Right lobe of liver (tissue), 6 donors: ENCODE measurements around the gene CCL14. TPM values are rescaled to one million over a fixed set of nuclear protein-coding genes. Genes with fewer than 3 reads are reported as not detected.

Experiments used
- ATAC-seq, 4 donors: fragments of 200-7000 bp; cut with Tn5 transposase; one replicate each; pipeline ENCODE4 v1.9.1; 2020; ENCODE audit warnings: mild to moderate bottlenecking in 4 of 4, moderate library complexity in 4 of 4
- DNase-seq, 3 donors: peaks; one replicate each; pipeline ENCODE4 v3.0.0-alpha.2; 2020
- H3K27ac ChIP-seq, 3 donors: fragments of 200-600 bp; one replicate each; pipeline ENCODE4 v1.8.0; 2022
- H3K27me3 ChIP-seq, 2 donors: fragments of 200-600 bp; one replicate each; pipeline ENCODE4 v1.8.0; 2022
- H3K36me3 ChIP-seq, 4 donors: fragments of 200-600 bp; sonication (generic) in 1 of 4; one replicate each; pipeline versions ENCODE4 v1.5.1 to v1.8.0; 2017 to 2022; ENCODE audit warnings: control low read depth in 1 of 4
- H3K4me1 ChIP-seq, 4 donors: fragments of 200-600 bp; sonication (generic) in 1 of 4; one replicate each; pipeline versions ENCODE4 v1.5.1 to v1.8.0; 2017 to 2022; ENCODE audit warnings: control low read depth in 1 of 4
- H3K4me3 ChIP-seq, 3 donors: fragments of 200-600 bp; one replicate each; pipeline ENCODE4 v1.8.0; 2022
- H3K9me3 ChIP-seq, 4 donors: fragments of 200-600 bp; sonication (generic) in 1 of 4; one replicate each; pipeline versions ENCODE4 v1.5.1 to v1.8.0; 2017 to 2022; ENCODE audit warnings: control low read depth in 1 of 4
- CTCF ChIP-seq, 4 donors: fragments of 200-600 bp in 3 of 4; fragments of 450-650 bp in 1 of 4; IDR thresholded peaks; one replicate each; pipeline versions ENCODE4 v1.5.1 to v1.8.0; 2016 to 2022; ENCODE audit warnings: antibody characterized with exemption in 4 of 4, mild to moderate bottlenecking in 2 of 4
- POLR2A ChIP-seq: fragments of 450-650 bp; IDR thresholded peaks from one replicate; pipeline ENCODE4 v1.6.1; 2017; ENCODE audit warnings: antibody characterized with exemption, mild to moderate bottlenecking
- WGBS: methylation state at CpG from one replicate; pipeline ENCODE4 v1.1.6; 2018; ENCODE audit warnings: low coverage, low lambda C conversion rate; ENCODE audit not compliant: insufficient coverage; ENCODE audit errors: missing lambda C conversion rate; 5-methylcytosine and 5-hydroxymethylcytosine counted together
- intact Hi-C, 2 donors: fragments of 100-400 bp; cut with DNase I; formaldehyde crosslinking; loops; one replicate each; pipeline versions ENCODE4 v1.11.2 to v1.14.1; 2022
- total RNA-seq, 6 experiments: library from RNA; depleted of rRNA in 2 of 6; stranded (reverse); fragments of >200 nt in 2 of 6; fragmentation: NEBNext Ultra II Directional in 3 of 6; extraction: Animal tissue kit (Norgen Biotek cat#: 25700) in 3 of 6; gene quantifications; one replicate each; pipeline versions ENCODE4 v1.1.0 to v1.2.4, GENCODE V29; 2016 to 2023
- donor health status: DM: no; HTN: yes; CAD: no.
- donor health status: DM: no; HTN: no; CAD: no.
- donor health status: DM: no; HTN: no; CAD: no.
- donor health status: DM: no; HTN: yes; CAD: no.
- donor health status: DM: no; HTN: yes; CAD: no.

CCL14 gene
- total RNA-seq, 6 experiments from 2014 or later, result 8.9 to 130 (median 30.7) TPM

GRCh38 chr17:36027761-36028160 lies 41.2 kb upstream of the CCL14 start:
- no peak overlapping the region for H3K27ac ChIP-seq
- TF ChIP-seq CTCF (IDR thresholded peaks at IDR 0.05) (no peak), POLR2A (no peak)

GRCh38 chr17:36024106-36024869 lies 37.8 kb upstream of the CCL14 start:
- Histone ChIP-seq H3K27ac (no peak overlapping the region), H3K4me3 (no peak overlapping the region), H3K9me3 (no peaks in the 10 kb centered on the region), H3K4me1 (no peaks in the 10 kb centered on the region), H3K27me3 (no peaks in the 10 kb centered on the region), H3K36me3 (no peaks in the 10 kb centered on the region)
- 82% methylated on average over 5 of the region's 6 CpGs for WGBS
- no peak for DNase-seq
- intact Hi-C loops, result no loop called here
- ATAC-seq, result peak in 1 of 4 donors; percentile 16
- TF ChIP-seq POLR2A (no peak), CTCF (IDR thresholded peaks at IDR 0.05) (no peak)

More at GRCh38 chr17:36027761-36028160, 41.2 kb upstream of the CCL14 start:
- intact Hi-C loops, result no loop called here
- DNase-seq (no peak), ATAC-seq (no peak)
- no peaks in the 10 kb centered on the region for H3K36me3 ChIP-seq
- no peak overlapping the region for H3K4me3 ChIP-seq
- peaks cover 0 to under 1% (median 0%) of the 10 kb centered on the region in 4 donors for H3K4me1 ChIP-seq
- H3K9me3 ChIP-seq, result no peaks in the 10 kb centered on the region
- WGBS, result 43% methylated on average over 2 of the region's 4 CpGs
- H3K27me3 ChIP-seq, result no peaks in the 10 kb centered on the region

GRCh38 chr17:36019423-36019822 lies 32.9 kb upstream of the CCL14 start:
- no peak overlapping the region for H3K4me3 ChIP-seq
- WGBS, result 93% methylated on average over 2 of the region's 2 CpGs
- no peaks in the 10 kb centered on the region for H3K36me3 ChIP-seq
- intact Hi-C loops, result loop anchor here in 1 of 2 donors (10.0 kb wide), 1 partner anchor 45 kb away; the partner anchor contains the start of gene CCL18
- H3K27ac ChIP-seq, result no peak overlapping the region
- no peaks in the 10 kb centered on the region for H3K9me3 ChIP-seq
- H3K27me3 ChIP-seq, result no peaks in the 10 kb centered on the region
- ATAC-seq (no peak), DNase-seq (no peak)
- no peaks in the 10 kb centered on the region for H3K4me1 ChIP-seq
- TF ChIP-seq POLR2A (no peak), CTCF (IDR thresholded peaks at IDR 0.05) (no peak)

GRCh38 chr17:36017799-36018198 lies 31.3 kb upstream of the CCL14 start, which contains the start of gene CCL23:
TSS of gene CCL23 (minus strand) at chr17:36017972. CDS start at chr17:36017897, 75 bp downstream.
- 47% methylated on average over 4 of the region's 6 CpGs for WGBS
- H3K27me3 ChIP-seq, result no peaks in the 10 kb centered on the region
- no peak for TF ChIP-seq CTCF (IDR thresholded peaks at IDR 0.05)
- no peaks in the 10 kb centered on the region for H3K9me3 ChIP-seq
- no peaks in the 10 kb centered on the region for H3K4me1 ChIP-seq
- peak within 1 kb of the TSS in 2 of 3 donors; percentile 19 to 46 for H3K27ac ChIP-seq
- no peaks in the 10 kb centered on the region for H3K36me3 ChIP-seq
- no peak for DNase-seq
- peak; percentile 63 to 73 (median 70) for ATAC-seq
- no peak within 1 kb of the TSS for H3K4me3 ChIP-seq
- intact Hi-C loops, result loop anchor here in 1 of 2 donors (10.0 kb wide), 1 partner anchor 47 kb away; the partner anchor contains the start of gene CCL18
